Neuronal stem cell (in vitro differentiated cells): ENCODE measurements around the gene RNASE12.
"Not testable (repeated sequence)": the region's sequence is repeated elsewhere in the genome, so short reads cannot be mapped to it uniquely, and the experiment has no call there.

Experiments used
- DNase-seq: peaks from one replicate; pipeline ENCODE4 v3.0.0-alpha.2; 2013; ENCODE audit warnings: low spot score
- H2AFZ ChIP-seq: one replicate; pipeline ENCODE4 v1.6.1; 2013; ENCODE audit warnings: mild to moderate bottlenecking, low read length, inconsistent platforms
- H2AK5ac ChIP-seq: 2 replicates; pipeline ENCODE4 v1.6.1; 2013; ENCODE audit warnings: low read depth, mild to moderate bottlenecking, inconsistent platforms, low read length, moderate library complexity, mixed read lengths
- H2BK120ac ChIP-seq: 2 replicates; pipeline ENCODE4 v1.6.1; 2013; ENCODE audit warnings: low read depth, mild to moderate bottlenecking, inconsistent platforms, low read length, moderate library complexity, mixed read lengths
- H2BK12ac ChIP-seq: one replicate; pipeline ENCODE4 v1.6.1; 2013; ENCODE audit warnings: low read length, inconsistent platforms
- H2BK15ac ChIP-seq: 2 replicates; pipeline ENCODE4 v1.6.1; 2013; ENCODE audit warnings: mild to moderate bottlenecking, low read length, inconsistent platforms, mixed read lengths
- H2BK5ac ChIP-seq: one replicate; pipeline ENCODE4 v1.6.1; 2013; ENCODE audit warnings: inconsistent platforms, mild to moderate bottlenecking, low read length, moderate library complexity
- H3K14ac ChIP-seq: one replicate; pipeline ENCODE4 v1.6.1; 2013; ENCODE audit warnings: low read length, inconsistent platforms
- H3K18ac ChIP-seq: 2 replicates; pipeline ENCODE4 v1.6.1; 2013; ENCODE audit warnings: low read length, inconsistent platforms
- H3K23ac ChIP-seq: 2 replicates; pipeline ENCODE4 v1.6.1; 2013; ENCODE audit warnings: low read depth, mild to moderate bottlenecking, mixed read lengths, low read length, inconsistent platforms; ENCODE audit not compliant: poor library complexity
- H3K27ac ChIP-seq: replicated peaks from 3 replicates; pipeline ENCODE4 v1.5.1; 2013; ENCODE audit warnings: low read length, inconsistent platforms
- H3K27me3 ChIP-seq, 3 experiments: 2 replicates each; pipeline ENCODE4 v1.6.1; 2013; ENCODE audit warnings: low read length in 3 of 3, mild to moderate bottlenecking in 2 of 3, inconsistent platforms in 1 of 3, low read depth in 1 of 3, mixed read lengths in 1 of 3, moderate library complexity in 1 of 3; ENCODE audit not compliant: control insufficient read depth in 3 of 3, insufficient read depth in 3 of 3
- H3K36me3 ChIP-seq, 2 donors: replicated peaks in 1 of 2; 2 replicates each; pipeline ENCODE4 v1.6.1; 2013; ENCODE audit warnings: low read length in 2 of 2; ENCODE audit not compliant: control insufficient read depth in 2 of 2, insufficient read depth in 2 of 2
- H3K4ac ChIP-seq: 2 replicates; pipeline ENCODE4 v1.6.1; 2013; ENCODE audit warnings: inconsistent platforms, mild to moderate bottlenecking, low read length, moderate library complexity
- H3K4me1 ChIP-seq, 2 donors: 1 replicate in 1 of 2; 2 replicates in 1 of 2; pipeline ENCODE4 v1.6.1; 2013; ENCODE audit warnings: low read length in 2 of 2, low read depth in 1 of 2; ENCODE audit not compliant: control insufficient read depth in 2 of 2, insufficient read depth in 1 of 2
- H3K4me2 ChIP-seq: one replicate; pipeline ENCODE4 v1.6.1; 2013; ENCODE audit warnings: mild to moderate bottlenecking, low read length, inconsistent platforms; ENCODE audit not compliant: insufficient read depth, poor library complexity, severe bottlenecking
- H3K4me3 ChIP-seq, 2 donors: 2 replicates each; pipeline ENCODE4 v1.5.1; 2013; ENCODE audit warnings: low read length in 2 of 2, mild to moderate bottlenecking in 2 of 2, inconsistent platforms in 1 of 2, moderate library complexity in 1 of 2
- H3K79me1 ChIP-seq: one replicate; pipeline ENCODE4 v1.6.1; 2013; ENCODE audit warnings: low read depth, mild to moderate bottlenecking, inconsistent platforms, low read length, moderate library complexity
- H3K9ac ChIP-seq: one replicate; pipeline ENCODE4 v1.6.1; 2013; ENCODE audit warnings: mild to moderate bottlenecking, low read depth, low read length, inconsistent platforms; ENCODE audit not compliant: poor library complexity
- H3K9me3 ChIP-seq, 2 donors: replicated peaks in 1 of 2; 2 replicates each; pipeline versions ENCODE3 to v1.6.1; 2013; ENCODE audit warnings: low read length in 2 of 2, mild to moderate bottlenecking in 2 of 2, inconsistent platforms in 1 of 2, low read depth in 1 of 2, mixed read lengths in 1 of 2, moderate library complexity in 1 of 2; ENCODE audit not compliant: control insufficient read depth in 2 of 2, insufficient read depth in 1 of 2
- H4K8ac ChIP-seq: one replicate; pipeline ENCODE4 v1.6.1; 2013; ENCODE audit warnings: low read depth, mild to moderate bottlenecking, inconsistent platforms, low read length, moderate library complexity
- H4K91ac ChIP-seq: one replicate; pipeline ENCODE4 v1.6.1; 2013; ENCODE audit warnings: low read length, low read depth, mild to moderate bottlenecking, inconsistent platforms; ENCODE audit not compliant: poor library complexity
- WGBS, 2 donors: extraction: QIAGEN DNeasy Blood & Tissue Kit; methylation state at CpG; one replicate each; pipeline ENCODE4 v1.1.7; 2013; ENCODE audit warnings: missing lambda C conversion rate in 2 of 2, mixed read lengths in 1 of 2; ENCODE audit not compliant: insufficient read length in 2 of 2, insufficient replicate concordance in 1 of 2; ENCODE audit errors: extremely low coverage in 2 of 2; 5-methylcytosine and 5-hydroxymethylcytosine counted together

Gene RNASE12

GRCh38 chr14:20597108-20597507 lies 5.9 kb upstream of the RNASE12 start:
- H3K4me3 ChIP-seq, result no peak overlapping the region
- no peak overlapping the region for H3K4me2 ChIP-seq
- H3K18ac ChIP-seq, result no peak overlapping the region
- no peaks in the 10 kb centered on the region for H3K4me1 ChIP-seq
- H3K27me3 ChIP-seq, result no peaks in the 10 kb centered on the region
- no peak overlapping the region for H3K4ac ChIP-seq
- H3K9ac ChIP-seq, result no peak overlapping the region
- DNase-seq, result no peak
- no peaks in the 10 kb centered on the region for H3K79me1 ChIP-seq
- H4K8ac ChIP-seq, result no peak overlapping the region
- no peak overlapping the region for H2BK15ac ChIP-seq
- WGBS, 2 donors, result no CpG with 5 or more reads among the region's 1 CpG
- no peaks in the 10 kb centered on the region for H3K9me3 ChIP-seq
- no peak overlapping the region for H2BK5ac ChIP-seq
- H4K91ac ChIP-seq, result no peak overlapping the region
- no peak overlapping the region for H3K27ac ChIP-seq
- H2BK12ac ChIP-seq, result no peak overlapping the region
- no peak overlapping the region for H2AFZ ChIP-seq
- H3K23ac ChIP-seq, result no peak overlapping the region
- no peak overlapping the region for H2AK5ac ChIP-seq
- H3K36me3 ChIP-seq, result no peaks in the 10 kb centered on the region
- H2BK120ac ChIP-seq, result no peak overlapping the region
- no peak overlapping the region for H3K14ac ChIP-seq

- not testable (repeated sequence) for H2BK12ac ChIP-seq
Measured at GRCh38 chr14:20595726-20596125, 4.5 kb upstream of the RNASE12 start.

DNA sequence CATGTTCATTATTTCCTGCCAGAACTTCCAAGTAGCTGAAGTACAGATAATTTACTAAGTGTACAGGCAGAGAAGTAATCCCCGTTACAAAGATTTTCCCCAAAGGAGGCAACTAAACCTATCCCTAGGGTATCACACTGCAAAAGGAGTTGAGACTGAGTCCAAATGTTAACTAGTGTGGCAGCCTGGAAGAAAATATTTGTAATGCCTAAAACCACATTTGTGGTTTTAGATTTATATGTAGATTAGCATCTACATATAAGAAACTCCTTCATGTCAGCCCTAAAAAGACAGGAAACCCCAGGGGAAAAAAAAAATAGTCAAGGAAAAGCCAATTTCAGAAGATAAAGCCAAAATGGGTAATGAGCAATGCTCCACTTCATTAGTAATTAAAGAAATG lies 1.4 kb upstream of the RNASE12 start:
- no peak overlapping the region for H3K18ac ChIP-seq
- H3K14ac ChIP-seq, result no peak overlapping the region
- H3K23ac ChIP-seq, result no peak overlapping the region
- H2BK5ac ChIP-seq, result no peak overlapping the region
- H4K8ac ChIP-seq, result no peak overlapping the region
- H3K9me3 ChIP-seq, result no peaks in the 10 kb centered on the region
- H3K27me3 ChIP-seq, result peaks cover 0 to 15% (median 0%) of the 10 kb centered on the region in 3 experiments
- no peak for DNase-seq
- H3K9ac ChIP-seq, result no peak overlapping the region
- H3K4me2 ChIP-seq, result no peak overlapping the region
- no peak overlapping the region for H2BK12ac ChIP-seq
- no peaks in the 10 kb centered on the region for H3K79me1 ChIP-seq
- H3K4me3 ChIP-seq, result no peak overlapping the region
- no peak overlapping the region for H3K4ac ChIP-seq
- H2BK15ac ChIP-seq, result no peak overlapping the region
- H3K27ac ChIP-seq, result no peak overlapping the region
- H3K4me1 ChIP-seq, result peaks cover 0 to under 1% of the 10 kb centered on the region in 2 donors
- WGBS, 2 donors, result no CpG with 5 or more reads among the region's 1 CpG
- H4K91ac ChIP-seq, result no peak overlapping the region
- H3K36me3 ChIP-seq, result no peaks in the 10 kb centered on the region
- no peak overlapping the region for H2BK120ac ChIP-seq
- H2AK5ac ChIP-seq, result no peak overlapping the region
- H2AFZ ChIP-seq, result no peak overlapping the region

More at GRCh38 chr14:20595726-20596125, 4.5 kb upstream of the RNASE12 start:
- H3K36me3 ChIP-seq, H2AK5ac ChIP-seq, H3K9ac ChIP-seq, H3K79me1 ChIP-seq, H3K4me2 ChIP-seq, H3K4ac ChIP-seq, H3K18ac ChIP-seq, DNase-seq, H3K4me3 ChIP-seq, H3K23ac ChIP-seq, H3K27ac ChIP-seq, H2AFZ ChIP-seq, H3K14ac ChIP-seq, H4K8ac ChIP-seq, H3K4me1 ChIP-seq, H3K27me3 ChIP-seq, H2BK120ac ChIP-seq, H2BK5ac ChIP-seq, H2BK15ac ChIP-seq, H4K91ac ChIP-seq, H3K9me3 ChIP-seq: not testable (repeated sequence)
- WGBS, 2 donors, result no CpG with 5 or more reads among the region's 3 CpGs

DNA sequence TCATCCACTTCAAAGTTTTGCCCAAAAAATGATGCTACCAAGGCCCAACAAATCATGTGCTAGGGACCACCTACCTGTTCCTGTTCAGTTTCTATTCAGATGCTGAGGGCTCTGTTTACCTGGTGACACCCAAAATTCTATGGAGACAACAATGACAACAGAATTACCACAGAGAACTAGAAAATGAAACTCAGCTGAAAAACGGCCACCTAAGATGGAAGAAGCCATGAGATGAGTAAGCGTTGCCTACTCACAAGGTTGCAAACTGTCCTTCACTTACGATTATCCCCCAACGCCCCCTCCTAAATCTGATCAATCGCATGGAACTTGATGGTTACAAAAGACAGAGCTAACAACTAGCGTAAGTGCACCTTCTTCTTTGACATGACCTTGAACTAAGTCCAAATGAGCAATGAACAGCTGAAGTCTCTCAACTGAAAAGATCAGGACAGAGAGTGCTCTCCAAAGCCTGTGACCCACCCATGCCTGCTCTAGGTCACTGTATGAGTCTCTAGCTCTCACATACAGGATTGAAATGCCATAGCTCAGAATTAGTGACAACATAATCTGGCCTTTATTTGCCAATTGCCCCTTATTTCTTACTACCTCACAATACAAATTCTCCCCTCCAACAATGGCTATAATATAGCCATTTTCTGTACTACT lies 3.6 kb downstream of the RNASE12 start, which contains the start of gene RNASE11:
TSS of gene RNASE11 (minus strand) at position 513 of the 666 bp plus-strand sequence.
- Histone ChIP-seq H3K4ac (no peak within 1 kb of the TSS), H3K27ac (peak within 1 kb of the TSS; percentile 29), H3K4me1 (peaks cover 0 to 3% of the 10 kb centered on the region in 2 donors), H2BK5ac (no peak within 1 kb of the TSS), H3K4me3 (no peak within 1 kb of the TSS), H3K27me3 (peaks cover 0 to 15% (median 0%) of the 10 kb centered on the region in 3 experiments), H3K4me2 (no peak within 1 kb of the TSS), H3K9me3 (no peaks in the 10 kb centered on the region), H3K9ac (no peak within 1 kb of the TSS), H3K18ac (no peak within 1 kb of the TSS), H2BK15ac (no peak within 1 kb of the TSS), H2BK120ac (no peak within 1 kb of the TSS), H2BK12ac (no peak within 1 kb of the TSS), H4K8ac (no peak within 1 kb of the TSS), H3K23ac (no peak within 1 kb of the TSS), H3K79me1 (no peaks in the 10 kb centered on the region), H4K91ac (no peak within 1 kb of the TSS), H2AFZ (no peak within 1 kb of the TSS), H2AK5ac (no peak within 1 kb of the TSS), H3K36me3 (no peaks in the 10 kb centered on the region), H3K14ac (no peak within 1 kb of the TSS)
- WGBS, 2 donors, result no CpG with 5 or more reads among the region's 6 CpGs
- no peak for DNase-seq
